ENCODE data around the gene OR13J1. TPM values are rescaled to one million over a fixed set of nuclear protein-coding genes. Genes with fewer than 3 reads are reported as not detected.

OR13J1 gene
- total and polyA plus RNA-seq, 4 donors: not detected

GRCh38 chr9:35909687-35910612 is 39.7 kb upstream of the OR13J1 start:
- peak overlapping the region; percentile 96 to 99 for H3K27ac ChIP-seq (ENCODE audit: low read depth in 1 of 2, low read length in 1 of 2)
- 73 to 83% methylated on average over 34 of the region's 34 CpGs for WGBS, 2 donors
- H3K4me3 ChIP-seq: peak overlapping the region; percentile 21
- no peak for DNase-seq
- H3K9ac ChIP-seq (ENCODE audit: insufficient read depth in 1 of 2, low read length in 2 of 2): no peak overlapping the region
- peaks cover 0 to 2% (median 0%) of the 10 kb centered on the region in 4 donors for H3K9me3 ChIP-seq (ENCODE audit: control insufficient read depth in 4 of 4, insufficient read depth in 3 of 4, low read length in 3 of 4)
- peaks cover 0 to 45% (median 38%) of the 10 kb centered on the region in 5 donors for H3K4me1 ChIP-seq (ENCODE audit: control insufficient read depth in 5 of 5, insufficient read depth in 5 of 5, low read length in 5 of 5)
- TF ChIP-seq CTCF (IDR thresholded peaks at IDR 0.05; ENCODE audit: control extremely low read depth, extremely low read depth): no peak
- ATAC-seq (ENCODE audit: insufficient read depth, low FRiP score): no peak
- no peaks in the 10 kb centered on the region for H3K36me3 ChIP-seq (ENCODE audit: control insufficient read depth in 4 of 4, insufficient read depth in 4 of 4, low read length in 4 of 4)
- no peaks in the 10 kb centered on the region for H3K27me3 ChIP-seq (ENCODE audit: control insufficient read depth in 3 of 3, insufficient read depth in 3 of 3, low read length in 2 of 3)

- WGBS, 2 donors: 57 to 80% methylated on average over 11 of the region's 11 CpGs
- no peaks in the 10 kb centered on the region for H3K36me3 ChIP-seq (ENCODE audit: control insufficient read depth in 4 of 4, insufficient read depth in 4 of 4, low read length in 4 of 4)
- no peak for TF ChIP-seq CTCF (IDR thresholded peaks at IDR 0.05; ENCODE audit: control extremely low read depth, extremely low read depth)
- H3K27me3 ChIP-seq (ENCODE audit: control insufficient read depth in 3 of 3, insufficient read depth in 3 of 3, low read length in 2 of 3): no peaks in the 10 kb centered on the region
- H3K9ac ChIP-seq (ENCODE audit: insufficient read depth in 1 of 2, low read length in 2 of 2): peak within 1 kb of the TSS in 1 of 2 donors; percentile 28
- peaks cover 0 to 48% (median 41%) of the 10 kb centered on the region in 5 donors for H3K4me1 ChIP-seq (ENCODE audit: control insufficient read depth in 5 of 5, insufficient read depth in 5 of 5, low read length in 5 of 5)
- H3K9me3 ChIP-seq (ENCODE audit: control insufficient read depth in 4 of 4, insufficient read depth in 3 of 4, low read length in 3 of 4): peaks cover 0 to 2% (median 0%) of the 10 kb centered on the region in 4 donors
- peak within 1 kb of the TSS; percentile 96 to 99 for H3K27ac ChIP-seq (ENCODE audit: low read depth in 1 of 2, low read length in 1 of 2)
- ATAC-seq (ENCODE audit: insufficient read depth, low FRiP score) (no peak), DNase-seq (no peak)
- peak within 1 kb of the TSS; percentile 21 for H3K4me3 ChIP-seq
Measured at GRCh38 chr9:35909274-35909673, 39.1 kb upstream of the OR13J1 start, which contains the start of gene SPAAR. Gene SPAAR, plus strand, starts transcription at chr9:35909490. Its CDS starts 974 bp downstream, at chr9:35910464.

GRCh38 chr9:35908504-35909125 is 38.4 kb upstream of the OR13J1 start:
- peaks cover 0 to 51% (median 41%) of the 10 kb centered on the region in 5 donors for H3K4me1 ChIP-seq (ENCODE audit: control insufficient read depth in 5 of 5, insufficient read depth in 5 of 5, low read length in 5 of 5)

More at GRCh38 chr9:35908504-35909125, 38.4 kb upstream of the OR13J1 start:
- no peak for TF ChIP-seq CTCF (IDR thresholded peaks at IDR 0.05; ENCODE audit: control extremely low read depth, extremely low read depth)
- H3K27ac ChIP-seq (ENCODE audit: low read depth in 1 of 2, low read length in 1 of 2): peak overlapping the region; percentile 96 to 99
- H3K9ac ChIP-seq (ENCODE audit: insufficient read depth in 1 of 2, low read length in 2 of 2): peak overlapping the region in 1 of 2 donors; percentile 28
- DNase-seq (peak; percentile 49 to 76 (median 72)), ATAC-seq (ENCODE audit: insufficient read depth, low FRiP score) (no peak)
- WGBS, 2 donors: 48 to 68% methylated on average over 9 of the region's 9 CpGs
- no peaks in the 10 kb centered on the region for H3K36me3 ChIP-seq (ENCODE audit: control insufficient read depth in 4 of 4, insufficient read depth in 4 of 4, low read length in 4 of 4)
- no peaks in the 10 kb centered on the region for H3K27me3 ChIP-seq (ENCODE audit: control insufficient read depth in 3 of 3, insufficient read depth in 3 of 3, low read length in 2 of 3)
- H3K4me3 ChIP-seq: no peak overlapping the region
- H3K9me3 ChIP-seq (ENCODE audit: control insufficient read depth in 4 of 4, insufficient read depth in 3 of 4, low read length in 3 of 4): peaks cover 0 to 2% (median 0%) of the 10 kb centered on the region in 4 donors

Measured in lung (tissue), 12 donors.